Measurements from ENCODE around the gene ABCG5. TPM values are rescaled to one million over a fixed set of nuclear protein-coding genes. Genes with fewer than 3 reads are reported as not detected.
A peak's percentile ranks its signal among the peaks of the same experiment; 100 is the strongest.

ABCG5 gene
- total RNA-seq, 1 donor from 2014 or later, result not detected

DNA sequence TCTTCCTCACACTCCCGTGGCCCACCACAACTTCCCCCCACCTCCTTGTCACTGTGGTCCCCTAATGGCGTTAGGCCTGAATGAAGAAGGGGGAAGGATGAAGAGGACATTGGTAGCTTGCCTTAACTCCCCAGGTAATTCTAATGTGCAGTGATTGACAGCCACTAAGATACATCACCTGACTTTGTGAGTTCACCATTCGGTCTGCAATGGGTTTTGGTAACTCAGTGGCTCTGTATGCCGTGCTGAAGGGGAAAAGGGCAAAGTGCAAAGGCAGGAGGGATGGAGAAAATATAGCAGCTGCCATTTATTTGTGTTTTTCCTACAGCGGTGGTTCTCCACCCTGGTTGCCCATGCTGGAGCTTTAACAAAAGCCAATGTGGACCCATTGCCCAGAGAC lies 42.3 kb upstream of the ABCG5 start:
- H3K4me1 Mint-ChIP-seq, result peaks cover 6% of the 10 kb centered on the region
- H3K27me3 Mint-ChIP-seq (ENCODE audit: low read depth), result no peaks in the 10 kb centered on the region
- H3K36me3 Mint-ChIP-seq (ENCODE audit: low read depth), result no peaks in the 10 kb centered on the region
- H3K27ac Mint-ChIP-seq (ENCODE audit: unreplicated experiment), result no peak overlapping the region
- TF ChIP-seq, protein P1, sequence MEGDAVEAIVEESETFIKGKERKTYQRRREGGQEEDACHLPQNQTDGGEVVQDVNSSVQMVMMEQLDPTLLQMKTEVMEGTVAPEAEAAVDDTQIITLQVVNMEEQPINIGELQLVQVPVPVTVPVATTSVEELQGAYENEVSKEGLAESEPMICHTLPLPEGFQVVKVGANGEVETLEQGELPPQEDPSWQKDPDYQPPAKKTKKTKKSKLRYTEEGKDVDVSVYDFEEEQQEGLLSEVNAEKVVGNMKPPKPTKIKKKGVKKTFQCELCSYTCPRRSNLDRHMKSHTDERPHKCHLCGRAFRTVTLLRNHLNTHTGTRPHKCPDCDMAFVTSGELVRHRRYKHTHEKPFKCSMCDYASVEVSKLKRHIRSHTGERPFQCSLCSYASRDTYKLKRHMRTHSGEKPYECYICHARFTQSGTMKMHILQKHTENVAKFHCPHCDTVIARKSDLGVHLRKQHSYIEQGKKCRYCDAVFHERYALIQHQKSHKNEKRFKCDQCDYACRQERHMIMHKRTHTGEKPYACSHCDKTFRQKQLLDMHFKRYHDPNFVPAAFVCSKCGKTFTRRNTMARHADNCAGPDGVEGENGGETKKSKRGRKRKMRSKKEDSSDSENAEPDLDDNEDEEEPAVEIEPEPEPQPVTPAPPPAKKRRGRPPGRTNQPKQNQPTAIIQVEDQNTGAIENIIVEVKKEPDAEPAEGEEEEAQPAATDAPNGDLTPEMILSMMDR (conservative IDR thresholded peaks at IDR 0.05), result no peak
- no peak overlapping the region for H3K4me3 Mint-ChIP-seq
- DNase-seq (ENCODE audit: low read depth, low spot score), result no peak
- H3K9me3 Mint-ChIP-seq, result peaks cover 4% of the 10 kb centered on the region

DNA sequence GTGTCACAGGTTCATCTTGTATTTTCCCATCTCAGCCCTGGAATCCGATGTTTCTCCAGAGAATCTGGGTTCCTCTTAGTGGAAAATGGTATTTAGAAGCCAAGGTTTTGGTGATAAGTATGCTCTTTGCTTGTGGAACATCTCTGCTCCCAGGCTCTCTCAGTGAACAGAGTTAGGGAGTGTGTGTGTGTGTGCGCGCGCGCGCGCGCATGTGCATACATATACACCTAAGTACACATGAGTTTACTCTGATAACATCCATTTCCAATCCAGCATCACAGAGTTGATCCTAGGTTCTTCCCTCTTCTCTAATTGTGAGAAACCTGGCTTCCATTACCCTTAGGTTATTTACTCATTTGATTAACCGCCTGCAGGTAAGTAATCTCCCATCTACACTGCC lies 41.8 kb upstream of the ABCG5 start:
- Mint-ChIP-seq H3K27ac (ENCODE audit: unreplicated experiment) (no peak overlapping the region), H3K4me3 (no peak overlapping the region), H3K27me3 (ENCODE audit: low read depth) (no peaks in the 10 kb centered on the region), H3K4me1 (peaks cover 6% of the 10 kb centered on the region), H3K9me3 (peaks cover 4% of the 10 kb centered on the region), H3K36me3 (ENCODE audit: low read depth) (no peaks in the 10 kb centered on the region)
- DNase-seq (ENCODE audit: low read depth, low spot score), result no peak
- TF ChIP-seq, protein P1 (conservative IDR thresholded peaks at IDR 0.05), result no peak

DNA sequence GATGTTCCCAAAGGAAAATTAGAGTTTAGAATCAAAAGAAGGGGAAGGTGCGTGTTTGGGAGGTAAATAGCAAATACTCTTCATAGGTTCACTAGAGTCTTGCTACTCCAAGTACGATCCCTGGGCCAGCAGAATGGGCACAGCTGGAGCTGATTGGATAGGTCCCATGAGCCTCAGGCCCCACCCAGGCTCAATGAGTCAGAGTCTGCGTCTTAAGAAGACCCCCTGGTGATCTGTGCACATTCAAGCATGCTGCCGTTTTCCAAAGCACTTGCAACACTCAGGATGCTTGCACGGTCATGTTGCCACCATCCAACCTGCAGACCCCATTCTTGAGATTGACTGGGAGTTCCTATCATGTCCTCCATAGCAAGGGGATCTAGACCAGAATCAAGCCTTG lies 40.6 kb upstream of the ABCG5 start:
- H3K27ac Mint-ChIP-seq (ENCODE audit: unreplicated experiment), result no peak overlapping the region
- H3K27me3 Mint-ChIP-seq (ENCODE audit: low read depth), result peaks cover 2% of the 10 kb centered on the region
- peaks cover 6% of the 10 kb centered on the region for H3K4me1 Mint-ChIP-seq
- no peak overlapping the region for H3K4me3 Mint-ChIP-seq
- TF ChIP-seq, protein P1 (conservative IDR thresholded peaks at IDR 0.05), result no peak
- no peak for DNase-seq (ENCODE audit: low read depth, low spot score)
- peaks cover 4% of the 10 kb centered on the region for H3K9me3 Mint-ChIP-seq
- H3K36me3 Mint-ChIP-seq (ENCODE audit: low read depth), result no peaks in the 10 kb centered on the region

DNA sequence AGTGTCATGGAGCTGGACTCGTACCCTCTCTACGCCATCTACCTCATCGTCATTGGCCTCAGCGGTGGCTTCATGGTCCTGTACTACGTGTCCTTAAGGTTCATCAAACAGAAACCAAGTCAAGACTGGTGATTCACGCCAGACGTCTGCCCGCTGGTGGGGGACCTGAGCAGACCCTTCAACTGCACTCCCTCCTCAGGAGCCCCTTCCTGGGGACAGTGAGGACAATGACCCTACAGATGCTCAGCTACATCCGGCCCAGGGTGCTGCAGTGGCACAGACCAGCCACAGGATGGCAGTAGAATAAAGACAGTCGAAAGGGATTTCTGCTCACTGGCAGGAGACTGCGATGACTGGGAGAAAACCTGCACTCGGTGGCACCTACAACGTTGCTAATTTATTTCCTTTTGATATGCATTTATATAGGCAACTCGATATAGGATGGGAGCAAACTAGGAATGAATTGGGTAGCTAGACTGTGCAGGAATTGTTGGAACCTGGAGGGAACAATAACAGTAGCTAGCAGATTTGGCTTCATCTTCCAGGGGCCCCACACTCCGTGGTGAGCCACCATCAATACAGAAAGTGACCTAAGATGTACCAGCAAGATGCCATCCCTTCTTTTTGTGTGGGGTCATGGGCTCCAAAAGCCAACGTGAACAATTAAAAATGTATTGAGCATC lies 39.3 kb upstream of the ABCG5 start:
- no peaks in the 10 kb centered on the region for H3K36me3 Mint-ChIP-seq (ENCODE audit: low read depth)
- TF ChIP-seq, protein P1 (conservative IDR thresholded peaks at IDR 0.05), result peak; percentile 88
- peaks cover 3% of the 10 kb centered on the region for H3K27me3 Mint-ChIP-seq (ENCODE audit: low read depth)
- H3K27ac Mint-ChIP-seq (ENCODE audit: unreplicated experiment), result peak overlapping the region; percentile 90
- H3K4me1 Mint-ChIP-seq, result peaks cover 6% of the 10 kb centered on the region
- peak overlapping the region; percentile 38 for H3K4me3 Mint-ChIP-seq
- H3K9me3 Mint-ChIP-seq, result peaks cover 4% of the 10 kb centered on the region
- DNase-seq (ENCODE audit: low read depth, low spot score), result peak; percentile 79

DNA sequence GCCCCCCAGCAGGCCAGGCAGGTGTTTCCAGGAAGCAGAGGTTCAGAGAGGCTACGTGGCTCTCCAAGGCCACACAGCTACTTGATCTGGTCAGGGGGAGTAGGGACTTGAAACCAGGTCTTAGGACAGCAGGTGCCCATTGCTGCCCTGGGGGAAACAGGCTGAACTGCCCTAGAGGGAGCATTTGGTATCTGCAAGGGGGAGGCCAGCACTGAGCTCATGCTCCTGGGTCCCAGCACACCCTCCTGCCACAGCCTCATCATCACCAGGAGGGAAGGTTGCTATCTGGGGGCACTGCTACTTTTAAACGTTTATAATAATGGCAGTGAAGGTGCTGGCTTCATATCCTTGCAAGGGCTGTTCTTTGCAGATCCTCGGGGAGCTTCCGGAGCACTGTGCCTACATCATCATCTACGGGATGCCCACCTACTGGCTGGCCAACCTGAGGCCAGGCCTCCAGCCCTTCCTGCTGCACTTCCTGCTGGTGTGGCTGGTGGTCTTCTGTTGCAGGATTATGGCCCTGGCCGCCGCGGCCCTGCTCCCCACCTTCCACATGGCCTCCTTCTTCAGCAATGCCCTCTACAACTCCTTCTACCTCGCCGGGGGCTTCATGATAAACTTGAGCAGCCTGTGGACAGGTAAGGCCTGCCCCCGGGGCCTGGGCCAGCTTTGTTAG lies 36.3 kb upstream of the ABCG5 start:
- Mint-ChIP-seq H3K4me1 (peaks cover 6% of the 10 kb centered on the region), H3K36me3 (ENCODE audit: low read depth) (no peaks in the 10 kb centered on the region), H3K27me3 (ENCODE audit: low read depth) (peaks cover 26% of the 10 kb centered on the region), H3K27ac (ENCODE audit: unreplicated experiment) (no peak overlapping the region), H3K4me3 (no peak overlapping the region), H3K9me3 (peaks cover 4% of the 10 kb centered on the region)
- TF ChIP-seq, protein P1 (conservative IDR thresholded peaks at IDR 0.05), result no peak
- DNase-seq (ENCODE audit: low read depth, low spot score), result no peak

Data from neural crest cell (in vitro differentiated cells).